ENCODE measurements around the gene ATP23.

ATP23 gene

GRCh38 chr12:57899010-57899662, 42.2 kb upstream of the ATP23 start:
- TF ChIP-seq EZH2phosphoT487 (IDR thresholded peaks at IDR 0.05; ENCODE audit: borderline replicate concordance) = no peak
- TF ChIP-seq CTCF (conservative IDR thresholded peaks at IDR 0.05; ENCODE audit: low read length) = no peak
- Histone ChIP-seq H3K9ac (ENCODE audit: low read depth, low read length, poor library complexity, severe bottlenecking) (peak overlapping the region; percentile 49), H2AFZ (ENCODE audit: low read length) (peak overlapping the region; percentile 57), H3K4me2 (ENCODE audit: low read depth, low read length, poor library complexity, severe bottlenecking) (peak overlapping the region; percentile 72), H3K79me2 (ENCODE audit: insufficient read depth, low read length) (no peaks in the 10 kb centered on the region), H3K9me3 (ENCODE audit: insufficient read depth, low read depth, low read length) (no peaks in the 10 kb centered on the region), H3K27me3 (ENCODE audit: insufficient read depth, low read length, poor library complexity, severe bottlenecking) (no peaks in the 10 kb centered on the region), H3K4me1 (ENCODE audit: insufficient read depth, low read length, poor library complexity, severe bottlenecking) (peaks cover 47% of the 10 kb centered on the region), H3K36me3 (ENCODE audit: insufficient read depth, low read length) (no peaks in the 10 kb centered on the region), H3K4me3 (ENCODE audit: low read length, poor library complexity, severe bottlenecking) (peak overlapping the region; percentile 39), H4K20me1 (ENCODE audit: insufficient read depth, low read length, poor library complexity, severe bottlenecking) (no peaks in the 10 kb centered on the region), H3F3A (ENCODE audit: low read depth) (0 out of 2 replicates have a peak, but pooled peaks cover 9% of the 10 kb centered on the region), H3K9me2 (replicated peaks; ENCODE audit: low read depth, low read length) (no peaks in the 10 kb centered on the region)

GRCh38 chr12:57902478-57902969, 38.8 kb upstream of the ATP23 start:
- TF ChIP-seq CTCF (conservative IDR thresholded peaks at IDR 0.05; ENCODE audit: low read length) (no peak), EZH2phosphoT487 (IDR thresholded peaks at IDR 0.05; ENCODE audit: borderline replicate concordance) (no peak)
- H2AFZ ChIP-seq (ENCODE audit: low read length) = peak overlapping the region; percentile 79

GRCh38 chr12:57904426-57904825, 36.9 kb upstream of the ATP23 start:
- H3K4me1 ChIP-seq (ENCODE audit: insufficient read depth, low read length, poor library complexity, severe bottlenecking) = peaks cover 13% of the 10 kb centered on the region
- peak overlapping the region; percentile 76; the same call in 1 of the 2 replicates for H2AFZ ChIP-seq (ENCODE audit: low read length)
- H3K27me3 ChIP-seq (ENCODE audit: insufficient read depth, low read length, poor library complexity, severe bottlenecking) = no peaks in the 10 kb centered on the region
- no peak overlapping the region for H3K9ac ChIP-seq (ENCODE audit: low read depth, low read length, poor library complexity, severe bottlenecking)
- no peaks in the 10 kb centered on the region for H3K9me3 ChIP-seq (ENCODE audit: insufficient read depth, low read depth, low read length)
- no peaks in the 10 kb centered on the region for H4K20me1 ChIP-seq (ENCODE audit: insufficient read depth, low read length, poor library complexity, severe bottlenecking)
- H3K4me3 ChIP-seq (ENCODE audit: low read length, poor library complexity, severe bottlenecking) = no peak overlapping the region
- no peak overlapping the region for H3K4me2 ChIP-seq (ENCODE audit: low read depth, low read length, poor library complexity, severe bottlenecking)
- 0 out of 2 replicates have a peak, but pooled peaks cover 1% of the 10 kb centered on the region for H3F3A ChIP-seq (ENCODE audit: low read depth)
- no peaks in the 10 kb centered on the region for H3K9me2 ChIP-seq (replicated peaks; ENCODE audit: low read depth, low read length)
- TF ChIP-seq CTCF (conservative IDR thresholded peaks at IDR 0.05; ENCODE audit: low read length) (no peak), EZH2phosphoT487 (IDR thresholded peaks at IDR 0.05; ENCODE audit: borderline replicate concordance) (no peak)
- no peaks in the 10 kb centered on the region for H3K36me3 ChIP-seq (ENCODE audit: insufficient read depth, low read length)
- H3K79me2 ChIP-seq (ENCODE audit: insufficient read depth, low read length) = no peaks in the 10 kb centered on the region

More at GRCh38 chr12:57902478-57902969, 38.8 kb upstream of the ATP23 start:
- H3K36me3 ChIP-seq (ENCODE audit: insufficient read depth, low read length) = no peaks in the 10 kb centered on the region
- no peak overlapping the region for H3K4me2 ChIP-seq (ENCODE audit: low read depth, low read length, poor library complexity, severe bottlenecking)
- H3K79me2 ChIP-seq (ENCODE audit: insufficient read depth, low read length) = no peaks in the 10 kb centered on the region
- H3K9me2 ChIP-seq (replicated peaks; ENCODE audit: low read depth, low read length) = no peaks in the 10 kb centered on the region
- no peaks in the 10 kb centered on the region for H4K20me1 ChIP-seq (ENCODE audit: insufficient read depth, low read length, poor library complexity, severe bottlenecking)
- H3K4me1 ChIP-seq (ENCODE audit: insufficient read depth, low read length, poor library complexity, severe bottlenecking) = peaks cover 32% of the 10 kb centered on the region
- 0 out of 2 replicates have a peak, but pooled peaks cover 9% of the 10 kb centered on the region for H3F3A ChIP-seq (ENCODE audit: low read depth)
- H3K27me3 ChIP-seq (ENCODE audit: insufficient read depth, low read length, poor library complexity, severe bottlenecking) = no peaks in the 10 kb centered on the region
- no peak overlapping the region for H3K9ac ChIP-seq (ENCODE audit: low read depth, low read length, poor library complexity, severe bottlenecking)
- H3K4me3 ChIP-seq (ENCODE audit: low read length, poor library complexity, severe bottlenecking) = no peak overlapping the region
- no peaks in the 10 kb centered on the region for H3K9me3 ChIP-seq (ENCODE audit: insufficient read depth, low read depth, low read length)
